WTC11 (cell line): ENCODE measurements around the gene VASH1. TPM values are rescaled to one million over a fixed set of nuclear protein-coding genes. Genes with fewer than 3 reads are reported as not detected.

Source experiments
- ATAC-seq: fragments of 200-7000 bp; cut with Tn5 transposase; 2 replicates; pipeline ENCODE4 v1.10.0; 2021; ENCODE audit warnings: mild to moderate bottlenecking, moderate library complexity
- CTCF ChIA-PET: fragments of 300-600 bp; sonication (Branson Sonifier 250); formaldehyde crosslinking; loops from one replicate; lab custom pipeline; 2021; ENCODE audit warnings: antibody characterized with exemption; lab: Charles Lee
- POLR2A ChIA-PET: fragments of 350-600 bp; sonication (Branson Sonifier 250); formaldehyde crosslinking; loops from one replicate; lab custom pipeline; 2021; ENCODE audit warnings: antibody characterized with exemption; lab: Charles Lee
- DNase-seq: peaks from one replicate; pipeline ENCODE4 v3.0.0; 2021; ENCODE audit warnings: low spot score
- H3K27ac Mint-ChIP-seq: 2 replicates; pipeline ENCODE4 v1.8.0; 2021; ENCODE audit warnings: mixed read lengths
- H3K27me3 Mint-ChIP-seq: 2 replicates; pipeline ENCODE4 v1.8.0; 2021; ENCODE audit warnings: low read depth, mild to moderate bottlenecking, moderate library complexity, mixed read lengths
- H3K36me3 Mint-ChIP-seq: 2 replicates; pipeline ENCODE4 v1.8.0; 2021; ENCODE audit warnings: mixed read lengths
- H3K4me1 Mint-ChIP-seq: 2 replicates; pipeline ENCODE4 v1.8.0; 2022; ENCODE audit warnings: mixed read lengths
- H3K4me3 Mint-ChIP-seq: 2 replicates; pipeline ENCODE4 v1.8.0; 2021; ENCODE audit warnings: mild to moderate bottlenecking, moderate library complexity, mixed read lengths
- H3K9me3 Mint-ChIP-seq: 2 replicates; pipeline ENCODE4 v1.8.0; 2021; ENCODE audit warnings: mixed read lengths
- FOXJ3 ChIP-seq: sonication (generic); formaldehyde crosslinking; IDR thresholded peaks from 2 replicates; pipeline ENCODE4 v1.9.0; 2021; ENCODE audit warnings: missing genetic modification reagents, mild to moderate bottlenecking, borderline replicate concordance
- FOXK1 ChIP-seq: sonication (generic); formaldehyde crosslinking; IDR thresholded peaks from 2 replicates; pipeline ENCODE4 v1.8.0; 2022; ENCODE audit warnings: mild to moderate bottlenecking, moderate library complexity, missing genetic modification reagents
- GABPB1 ChIP-seq: sonication (generic); formaldehyde crosslinking; IDR thresholded peaks from 2 replicates; pipeline ENCODE4 v1.8.1; 2023; ENCODE audit warnings: mild to moderate bottlenecking, missing genetic modification reagents
- SMAD4 ChIP-seq: sonication (generic); formaldehyde crosslinking; IDR thresholded peaks from 2 replicates; pipeline ENCODE4 v1.8.0; 2022; ENCODE audit warnings: mild to moderate bottlenecking, missing genetic modification reagents
- SP1 ChIP-seq: sonication (generic); formaldehyde crosslinking; conservative IDR thresholded peaks from 2 replicates; pipeline ENCODE4 v1.8.1; 2022; ENCODE audit warnings: missing genetic modification reagents
- TEAD4 ChIP-seq: sonication (generic); formaldehyde crosslinking; IDR thresholded peaks from 2 replicates; pipeline ENCODE4 v1.8.0; 2022; ENCODE audit warnings: mild to moderate bottlenecking, missing genetic modification reagents
- TP53 ChIP-seq: sonication (generic); formaldehyde crosslinking; IDR thresholded peaks from 2 replicates; pipeline ENCODE4 v1.8.1; 2023; ENCODE audit warnings: mild to moderate bottlenecking, missing genetic modification reagents
- ZNF396 ChIP-seq: fragments of 250-450 bp; sonication (Bioruptor Pico); IDR thresholded peaks from 2 replicates; pipeline ENCODE4 v1.8.0; 2021; ENCODE audit warnings: mild to moderate bottlenecking, moderate library complexity, borderline replicate concordance
- ZNF423 ChIP-seq: fragments of 250-450 bp; sonication (Bioruptor Pico); IDR thresholded peaks from 2 replicates; pipeline ENCODE4 v2.1.2; 2022; ENCODE audit warnings: mild to moderate bottlenecking, moderate library complexity
- total RNA-seq: library from RNA; stranded (reverse); gene quantifications from 3 replicates; pipeline ENCODE4 v1.2.3, GENCODE V29; 2021
- TF ChIP-seq, protein P1 (sequence below): sonication (generic); formaldehyde crosslinking; IDR thresholded peaks from 2 replicates; pipeline ENCODE4 v1.8.1; 2023; ENCODE audit warnings: mild to moderate bottlenecking, missing genetic modification reagents, moderate library complexity
- TF ChIP-seq, protein P2 (sequence below): fragments of 250-450 bp; sonication (Bioruptor Pico); IDR thresholded peaks from 2 replicates; pipeline ENCODE4 v1.8.0; 2021; ENCODE audit warnings: mild to moderate bottlenecking
- TF ChIP-seq, protein P3 (sequence below): sonication (generic); formaldehyde crosslinking; IDR thresholded peaks from 2 replicates; pipeline ENCODE4 v1.8.1; 2022; ENCODE audit warnings: mild to moderate bottlenecking, moderate library complexity, missing genetic modification reagents
- TF ChIP-seq, protein P4 (sequence below): sonication (generic); formaldehyde crosslinking; IDR thresholded peaks from 2 replicates; pipeline ENCODE4 v1.8.1; 2023; ENCODE audit warnings: mild to moderate bottlenecking, missing genetic modification reagents, borderline replicate concordance
- TF ChIP-seq, protein P5 (sequence below): sonication (generic); formaldehyde crosslinking; IDR thresholded peaks from 2 replicates; pipeline ENCODE4 v1.8.0; 2023; ENCODE audit warnings: mild to moderate bottlenecking, missing genetic modification reagents
- TF ChIP-seq, protein P6 (sequence below): fragments of 250-450 bp; sonication (Bioruptor Pico); conservative IDR thresholded peaks from 2 replicates; pipeline ENCODE4 v1.9.0; 2021; ENCODE audit warnings: mild to moderate bottlenecking
- TF ChIP-seq, protein P7 (sequence below): fragments of 250-450 bp; sonication (Bioruptor Pico); IDR thresholded peaks from 2 replicates; pipeline ENCODE4 v1.9.0; 2021; ENCODE audit warnings: moderate library complexity, mild to moderate bottlenecking, inconsistent platforms, borderline replicate concordance
- TF ChIP-seq, protein P8 (sequence below): sonication (generic); formaldehyde crosslinking; IDR thresholded peaks from 2 replicates; pipeline ENCODE4 v1.8.0; 2022; ENCODE audit warnings: mild to moderate bottlenecking, missing genetic modification reagents

VASH1 gene
- total RNA-seq, 1 experiment from 2014 or later, result 7.2 TPM

DNA sequence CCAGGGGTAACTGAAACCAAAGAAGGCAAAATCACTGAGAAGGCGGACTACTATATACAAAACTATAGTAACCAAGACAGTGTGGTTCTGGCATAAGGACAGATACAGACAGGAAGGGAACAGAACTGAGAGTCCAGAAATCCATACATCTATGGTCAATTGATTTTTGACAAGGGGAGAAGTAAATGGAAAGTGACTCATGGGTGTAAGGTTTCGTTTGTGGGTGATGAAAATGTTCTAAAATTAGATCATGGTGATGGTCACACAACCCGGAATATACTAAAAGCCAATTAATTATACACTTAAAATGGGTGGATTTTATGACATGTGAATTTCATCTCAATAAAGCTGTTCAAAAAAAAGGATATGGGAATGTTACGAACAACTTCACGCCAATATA lies 32.7 kb downstream of the VASH1 start:
- H3K9me3 Mint-ChIP-seq, result no peaks in the 10 kb centered on the region
- CTCF ChIA-PET, result interaction anchor here (0.7 kb wide), 1 partner anchor 80 kb away, joined by 3 read pairs; no protein-coding TSS in a partner anchor
- no peak overlapping the region for H3K4me3 Mint-ChIP-seq
- H3K27me3 Mint-ChIP-seq, result no peaks in the 10 kb centered on the region
- peaks cover 56% of the 10 kb centered on the region for H3K36me3 Mint-ChIP-seq
- no peaks in the 10 kb centered on the region for H3K4me1 Mint-ChIP-seq
- no peak for DNase-seq
- no peak for ATAC-seq
- no peak for TF ChIP-seq FOXK1
- TF ChIP-seq, protein P1, sequence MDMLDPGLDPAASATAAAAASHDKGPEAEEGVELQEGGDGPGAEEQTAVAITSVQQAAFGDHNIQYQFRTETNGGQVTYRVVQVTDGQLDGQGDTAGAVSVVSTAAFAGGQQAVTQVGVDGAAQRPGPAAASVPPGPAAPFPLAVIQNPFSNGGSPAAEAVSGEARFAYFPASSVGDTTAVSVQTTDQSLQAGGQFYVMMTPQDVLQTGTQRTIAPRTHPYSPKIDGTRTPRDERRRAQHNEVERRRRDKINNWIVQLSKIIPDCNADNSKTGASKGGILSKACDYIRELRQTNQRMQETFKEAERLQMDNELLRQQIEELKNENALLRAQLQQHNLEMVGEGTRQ (CRISPR knock-in tag), result no peak
- TF ChIP-seq, protein P2, sequence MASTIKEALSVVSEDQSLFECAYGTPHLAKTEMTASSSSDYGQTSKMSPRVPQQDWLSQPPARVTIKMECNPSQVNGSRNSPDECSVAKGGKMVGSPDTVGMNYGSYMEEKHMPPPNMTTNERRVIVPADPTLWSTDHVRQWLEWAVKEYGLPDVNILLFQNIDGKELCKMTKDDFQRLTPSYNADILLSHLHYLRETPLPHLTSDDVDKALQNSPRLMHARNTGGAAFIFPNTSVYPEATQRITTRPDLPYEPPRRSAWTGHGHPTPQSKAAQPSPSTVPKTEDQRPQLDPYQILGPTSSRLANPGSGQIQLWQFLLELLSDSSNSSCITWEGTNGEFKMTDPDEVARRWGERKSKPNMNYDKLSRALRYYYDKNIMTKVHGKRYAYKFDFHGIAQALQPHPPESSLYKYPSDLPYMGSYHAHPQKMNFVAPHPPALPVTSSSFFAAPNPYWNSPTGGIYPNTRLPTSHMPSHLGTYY (CRISPR knock-in tag), result no peak
- TF ChIP-seq SP1 (CRISPR knock-in tag), result no peak
- no peak for TF ChIP-seq GABPB1
- TF ChIP-seq, protein P3, sequence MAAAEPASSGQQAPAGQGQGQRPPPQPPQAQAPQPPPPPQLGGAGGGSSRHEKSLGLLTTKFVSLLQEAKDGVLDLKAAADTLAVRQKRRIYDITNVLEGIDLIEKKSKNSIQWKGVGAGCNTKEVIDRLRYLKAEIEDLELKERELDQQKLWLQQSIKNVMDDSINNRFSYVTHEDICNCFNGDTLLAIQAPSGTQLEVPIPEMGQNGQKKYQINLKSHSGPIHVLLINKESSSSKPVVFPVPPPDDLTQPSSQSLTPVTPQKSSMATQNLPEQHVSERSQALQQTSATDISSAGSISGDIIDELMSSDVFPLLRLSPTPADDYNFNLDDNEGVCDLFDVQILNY (CRISPR knock-in tag), result no peak
- TF ChIP-seq TP53 (CRISPR knock-in tag), result no peak
- POLR2A ChIA-PET, result no interaction called here
- no peak overlapping the region for H3K27ac Mint-ChIP-seq

DNA sequence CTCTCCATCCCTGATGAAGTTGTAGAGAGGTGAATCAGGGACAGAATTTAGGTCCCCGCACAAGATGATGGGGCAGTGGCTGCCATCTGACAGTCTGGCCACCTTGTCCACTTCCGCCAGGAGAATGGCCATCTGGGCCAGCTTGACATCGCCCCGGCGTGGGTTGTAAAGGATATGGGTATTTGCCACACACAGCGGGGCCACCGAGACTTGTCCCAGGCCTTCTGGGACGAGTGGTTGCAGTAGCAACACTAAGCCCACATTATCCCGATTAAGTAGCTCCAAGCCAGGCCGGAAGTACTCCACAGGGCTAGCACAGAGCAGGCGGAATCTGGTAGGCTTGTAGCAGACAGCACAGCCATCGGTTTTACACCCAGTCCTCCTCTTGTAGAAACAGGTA lies 45.2 kb downstream of the VASH1 start:
- POLR2A ChIA-PET, result no interaction called here
- CTCF ChIA-PET, result interaction anchor here (1.6 to 2.3 kb wide), 2 partner anchors 22 to 66 kb away, joined by 4 to 16 read pairs; no protein-coding TSS in a partner anchor
- Mint-ChIP-seq H3K9me3 (no peaks in the 10 kb centered on the region), H3K27ac (no peak overlapping the region), H3K4me1 (peaks cover 8% of the 10 kb centered on the region), H3K27me3 (no peaks in the 10 kb centered on the region), H3K4me3 (no peak overlapping the region), H3K36me3 (peaks cover 57% of the 10 kb centered on the region)
- no peak for TF ChIP-seq ZNF423 (CRISPR knock-in tag)
- TF ChIP-seq SMAD4 (CRISPR knock-in tag), result no peak
- no peak for TF ChIP-seq FOXJ3
- TF ChIP-seq ZNF396 (CRISPR knock-in tag), result no peak
- TF ChIP-seq, protein P4, sequence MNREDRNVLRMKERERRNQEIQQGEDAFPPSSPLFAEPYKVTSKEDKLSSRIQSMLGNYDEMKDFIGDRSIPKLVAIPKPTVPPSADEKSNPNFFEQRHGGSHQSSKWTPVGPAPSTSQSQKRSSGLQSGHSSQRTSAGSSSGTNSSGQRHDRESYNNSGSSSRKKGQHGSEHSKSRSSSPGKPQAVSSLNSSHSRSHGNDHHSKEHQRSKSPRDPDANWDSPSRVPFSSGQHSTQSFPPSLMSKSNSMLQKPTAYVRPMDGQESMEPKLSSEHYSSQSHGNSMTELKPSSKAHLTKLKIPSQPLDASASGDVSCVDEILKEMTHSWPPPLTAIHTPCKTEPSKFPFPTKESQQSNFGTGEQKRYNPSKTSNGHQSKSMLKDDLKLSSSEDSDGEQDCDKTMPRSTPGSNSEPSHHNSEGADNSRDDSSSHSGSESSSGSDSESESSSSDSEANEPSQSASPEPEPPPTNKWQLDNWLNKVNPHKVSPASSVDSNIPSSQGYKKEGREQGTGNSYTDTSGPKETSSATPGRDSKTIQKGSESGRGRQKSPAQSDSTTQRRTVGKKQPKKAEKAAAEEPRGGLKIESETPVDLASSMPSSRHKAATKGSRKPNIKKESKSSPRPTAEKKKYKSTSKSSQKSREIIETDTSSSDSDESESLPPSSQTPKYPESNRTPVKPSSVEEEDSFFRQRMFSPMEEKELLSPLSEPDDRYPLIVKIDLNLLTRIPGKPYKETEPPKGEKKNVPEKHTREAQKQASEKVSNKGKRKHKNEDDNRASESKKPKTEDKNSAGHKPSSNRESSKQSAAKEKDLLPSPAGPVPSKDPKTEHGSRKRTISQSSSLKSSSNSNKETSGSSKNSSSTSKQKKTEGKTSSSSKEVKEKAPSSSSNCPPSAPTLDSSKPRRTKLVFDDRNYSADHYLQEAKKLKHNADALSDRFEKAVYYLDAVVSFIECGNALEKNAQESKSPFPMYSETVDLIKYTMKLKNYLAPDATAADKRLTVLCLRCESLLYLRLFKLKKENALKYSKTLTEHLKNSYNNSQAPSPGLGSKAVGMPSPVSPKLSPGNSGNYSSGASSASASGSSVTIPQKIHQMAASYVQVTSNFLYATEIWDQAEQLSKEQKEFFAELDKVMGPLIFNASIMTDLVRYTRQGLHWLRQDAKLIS (CRISPR knock-in tag), result no peak
- TF ChIP-seq, protein P5, sequence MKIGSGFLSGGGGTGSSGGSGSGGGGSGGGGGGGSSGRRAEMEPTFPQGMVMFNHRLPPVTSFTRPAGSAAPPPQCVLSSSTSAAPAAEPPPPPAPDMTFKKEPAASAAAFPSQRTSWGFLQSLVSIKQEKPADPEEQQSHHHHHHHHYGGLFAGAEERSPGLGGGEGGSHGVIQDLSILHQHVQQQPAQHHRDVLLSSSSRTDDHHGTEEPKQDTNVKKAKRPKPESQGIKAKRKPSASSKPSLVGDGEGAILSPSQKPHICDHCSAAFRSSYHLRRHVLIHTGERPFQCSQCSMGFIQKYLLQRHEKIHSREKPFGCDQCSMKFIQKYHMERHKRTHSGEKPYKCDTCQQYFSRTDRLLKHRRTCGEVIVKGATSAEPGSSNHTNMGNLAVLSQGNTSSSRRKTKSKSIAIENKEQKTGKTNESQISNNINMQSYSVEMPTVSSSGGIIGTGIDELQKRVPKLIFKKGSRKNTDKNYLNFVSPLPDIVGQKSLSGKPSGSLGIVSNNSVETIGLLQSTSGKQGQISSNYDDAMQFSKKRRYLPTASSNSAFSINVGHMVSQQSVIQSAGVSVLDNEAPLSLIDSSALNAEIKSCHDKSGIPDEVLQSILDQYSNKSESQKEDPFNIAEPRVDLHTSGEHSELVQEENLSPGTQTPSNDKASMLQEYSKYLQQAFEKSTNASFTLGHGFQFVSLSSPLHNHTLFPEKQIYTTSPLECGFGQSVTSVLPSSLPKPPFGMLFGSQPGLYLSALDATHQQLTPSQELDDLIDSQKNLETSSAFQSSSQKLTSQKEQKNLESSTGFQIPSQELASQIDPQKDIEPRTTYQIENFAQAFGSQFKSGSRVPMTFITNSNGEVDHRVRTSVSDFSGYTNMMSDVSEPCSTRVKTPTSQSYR (CRISPR knock-in tag), result no peak
- no peak for TF ChIP-seq TEAD4 (CRISPR knock-in tag)
- TF ChIP-seq, protein P6, sequence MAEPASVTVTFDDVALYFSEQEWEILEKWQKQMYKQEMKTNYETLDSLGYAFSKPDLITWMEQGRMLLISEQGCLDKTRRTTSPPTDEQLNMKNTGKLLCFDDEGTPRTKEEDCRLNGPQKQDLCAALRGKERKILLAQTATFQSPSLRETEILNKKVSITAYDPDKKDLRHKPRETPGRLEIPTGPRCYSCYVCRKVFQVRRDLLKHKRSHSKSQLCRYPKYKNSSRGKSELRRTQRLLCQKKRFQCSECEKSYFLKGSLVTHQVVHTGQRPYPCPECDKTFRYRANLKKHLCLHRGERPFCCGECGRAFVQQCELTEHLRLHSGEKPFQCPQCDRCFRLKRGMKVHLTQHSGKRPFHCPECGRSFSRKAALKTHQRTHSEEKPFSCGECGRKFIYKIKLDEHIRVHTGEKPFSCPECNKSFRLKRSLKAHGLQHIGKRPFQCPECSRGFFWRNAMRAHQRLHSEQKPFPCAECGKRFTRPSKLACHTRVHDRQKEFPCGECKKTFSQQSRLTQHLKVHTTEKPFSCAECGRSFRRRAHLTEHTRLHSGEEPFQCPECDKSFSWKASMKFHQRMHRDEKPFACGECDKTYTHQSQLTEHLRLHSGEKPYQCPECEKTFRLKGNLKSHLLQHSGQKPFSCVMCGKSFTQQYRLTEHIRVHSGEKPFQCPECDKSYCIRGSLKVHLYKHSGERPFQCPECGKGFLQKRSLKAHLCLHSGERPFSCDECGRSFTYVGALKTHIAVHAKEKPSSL, result no peak
- TF ChIP-seq TP53 (CRISPR knock-in tag), result no peak
- TF ChIP-seq, protein P7, sequence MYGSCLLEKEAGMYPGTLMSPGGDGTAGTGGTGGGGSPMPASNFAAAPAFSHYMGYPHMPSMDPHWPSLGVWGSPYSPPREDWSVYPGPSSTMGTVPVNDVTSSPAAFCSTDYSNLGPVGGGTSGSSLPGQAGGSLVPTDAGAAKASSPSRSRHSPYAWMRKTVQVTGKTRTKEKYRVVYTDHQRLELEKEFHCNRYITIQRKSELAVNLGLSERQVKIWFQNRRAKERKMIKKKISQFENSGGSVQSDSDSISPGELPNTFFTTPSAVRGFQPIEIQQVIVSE, result no peak
- TF ChIP-seq, protein P8, sequence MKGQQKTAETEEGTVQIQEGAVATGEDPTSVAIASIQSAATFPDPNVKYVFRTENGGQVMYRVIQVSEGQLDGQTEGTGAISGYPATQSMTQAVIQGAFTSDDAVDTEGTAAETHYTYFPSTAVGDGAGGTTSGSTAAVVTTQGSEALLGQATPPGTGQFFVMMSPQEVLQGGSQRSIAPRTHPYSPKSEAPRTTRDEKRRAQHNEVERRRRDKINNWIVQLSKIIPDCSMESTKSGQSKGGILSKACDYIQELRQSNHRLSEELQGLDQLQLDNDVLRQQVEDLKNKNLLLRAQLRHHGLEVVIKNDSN (CRISPR knock-in tag), result no peak
- ATAC-seq, result no peak
- DNase-seq, result no peak
